HCT116 (cell line): ENCODE results near the gene PRELID2. TPM values are rescaled to one million over a fixed set of nuclear protein-coding genes. Genes with fewer than 3 reads are reported as not detected.

ENCODE experiments used
- ATAC-seq: fragments of 200-7000 bp; cut with Tn5 transposase; 2 replicates; pipeline ENCODE4 v1.9.1; 2020; ENCODE audit warnings: mild to moderate bottlenecking, moderate library complexity
- BruUV-seq: library from RNA; stranded (reverse); fragments of 400-500 nt; replicated peaks from 2 replicates; lab custom pipeline; 2021; lab: Mats Ljungman, UMichigan
- CTCF ChIA-PET: fragments of 300-600 bp; sonication (Branson Sonifier 250); formaldehyde crosslinking; loops from one replicate; lab custom pipeline; 2021; ENCODE audit warnings: antibody characterized with exemption; lab: Charles Lee
- POLR2A ChIA-PET: fragments of 300-600, 350-600 bp; sonication (Branson Sonifier 250); formaldehyde crosslinking; loops from one replicate; lab custom pipeline; 2021; ENCODE audit warnings: antibody characterized with exemption; lab: Charles Lee
- RAD21 ChIA-PET, 2 experiments: fragments of 300-600 bp; sonication (Branson Sonifier 250); formaldehyde crosslinking; loops; one replicate each; lab custom pipeline; 2023; ENCODE audit warnings: low total read pairs in 2 of 2; ENCODE audit not compliant: uncharacterized antibody in 2 of 2, unreplicated experiment in 2 of 2, low non-redundant PET in 1 of 2; lab: Charles Lee
- DNase-seq: peaks from one replicate; pipeline ENCODE4 v3.0.0-alpha.2; 2010; ENCODE audit warnings: low read depth, low spot score
- H2AFZ ChIP-seq: fragments of 200-600 bp; shearing (Covaris generic), sonication (generic); 2 replicates; pipeline ENCODE4 v1.6.1; 2017; ENCODE audit warnings: low read depth, mixed run types, mixed read lengths, antibody characterized with exemption, low read length; ENCODE audit not compliant: poor library complexity, severe bottlenecking
- H3K27ac ChIP-seq: 2 replicates; pipeline ENCODE4 v1.5.1; 2012; ENCODE audit warnings: low read depth, low read length
- H3K27me3 ChIP-seq: fragments of 200-600 bp; sonication (generic); 2 replicates; pipeline ENCODE4 v1.6.1; 2016; ENCODE audit warnings: mixed run types, low read length, mixed read lengths; ENCODE audit not compliant: insufficient read depth
- H3K36me3 ChIP-seq, 2 experiments: fragments of 200-500 bp in 1 of 2; fragments of 200-600 bp in 1 of 2; sonication (Bioruptor generic) in 1 of 2; sonication (generic) in 1 of 2; 2 replicates each; pipeline versions ENCODE4 v1.5.1 to v1.6.1; 2014 to 2016; ENCODE audit warnings: low read length in 2 of 2, inconsistent platforms in 1 of 2, mixed read lengths in 1 of 2, mixed run types in 1 of 2; ENCODE audit not compliant: insufficient read depth in 2 of 2, control insufficient read depth in 1 of 2
- H3K4me1 ChIP-seq, 2 experiments: fragments of 200-600 bp in 1 of 2; sonication (generic) in 1 of 2; 2 replicates each; pipeline versions ENCODE4 v1.5.1 to v1.6.1; 2012 to 2017; ENCODE audit warnings: low read length in 2 of 2, inconsistent platforms in 1 of 2, mild to moderate bottlenecking in 1 of 2, mixed read lengths in 1 of 2, mixed run types in 1 of 2, moderate library complexity in 1 of 2; ENCODE audit not compliant: insufficient read depth in 2 of 2, control insufficient read depth in 1 of 2
- H3K4me2 ChIP-seq: fragments of 200-600 bp; sonication (generic); 2 replicates; pipeline ENCODE4 v1.6.1; 2017; ENCODE audit warnings: mixed run types, low read length, mixed read lengths
- H3K4me3 ChIP-seq, 2 experiments: fragments of 200-600 bp in 1 of 2; sonication (generic) in 1 of 2; replicated peaks in 1 of 2; 2 replicates each; pipeline ENCODE4 v1.5.1; 2011 to 2016; ENCODE audit warnings: low read length in 2 of 2, control low read depth in 1 of 2, low read depth in 1 of 2, mild to moderate bottlenecking in 1 of 2, mixed read lengths in 1 of 2, mixed run types in 1 of 2
- H3K79me2 ChIP-seq: fragments of 200-600 bp; sonication (generic); 2 replicates; pipeline ENCODE4 v1.6.1; 2017; ENCODE audit warnings: mild to moderate bottlenecking, mixed run types, low read length, moderate library complexity, mixed read lengths; ENCODE audit not compliant: insufficient read depth
- H3K9ac ChIP-seq: fragments of 200-600 bp; sonication (generic); 2 replicates; pipeline ENCODE4 v1.6.1; 2016; ENCODE audit warnings: low read length, mixed read lengths
- H3K9me2 ChIP-seq: fragments of 200-600 bp; sonication (generic), shearing (Covaris generic); 2 replicates; pipeline ENCODE4 v1.6.1; 2017; ENCODE audit warnings: mixed run types, mild to moderate bottlenecking, moderate library complexity; ENCODE audit not compliant: insufficient read depth
- H3K9me3 ChIP-seq, 2 experiments: fragments of 200-500 bp in 1 of 2; fragments of 200-600 bp in 1 of 2; sonication (Bioruptor generic) in 1 of 2; sonication (generic) in 1 of 2; 2 replicates each; pipeline ENCODE4 v1.6.1; 2014 to 2017; ENCODE audit warnings: low read length in 2 of 2, mixed read lengths in 2 of 2, inconsistent platforms in 1 of 2, low read depth in 1 of 2, mild to moderate bottlenecking in 1 of 2, mixed run types in 1 of 2, moderate library complexity in 1 of 2; ENCODE audit not compliant: control insufficient read depth in 1 of 2, insufficient read depth in 1 of 2
- H4K20me1 ChIP-seq: fragments of 200-600 bp; sonication (generic), shearing (Covaris generic); 2 replicates; pipeline ENCODE4 v1.6.1; 2017; ENCODE audit warnings: mixed run types, mild to moderate bottlenecking, moderate library complexity; ENCODE audit not compliant: insufficient read depth
- CBX3 ChIP-seq: IDR thresholded peaks from 2 replicates; pipeline ENCODE4 v1.6.1; 2012; ENCODE audit warnings: low read depth
- EGR1 ChIP-seq: IDR thresholded peaks from 2 replicates; pipeline ENCODE4 v1.6.1; 2012; ENCODE audit warnings: low read depth
- ELF1 ChIP-seq: IDR thresholded peaks from 2 replicates; pipeline ENCODE4 v1.6.1; 2012; ENCODE audit warnings: low read depth, borderline replicate concordance
- EZH2 ChIP-seq: fragments of 200-600 bp; sonication (generic); IDR thresholded peaks from 2 replicates; pipeline ENCODE4 v1.6.1; 2017; ENCODE audit warnings: antibody characterized with exemption, mixed run types
- EZH2phosphoT487 ChIP-seq: fragments of 200-600 bp; IDR thresholded peaks from 2 replicates; pipeline ENCODE4 v1.6.1; 2018; ENCODE audit warnings: antibody characterized with exemption, borderline replicate concordance
- FOSL1 ChIP-seq: IDR thresholded peaks from 2 replicates; pipeline ENCODE4 v1.6.1; 2012; ENCODE audit warnings: low read depth
- POLR2A ChIP-seq: IDR thresholded peaks from 2 replicates; pipeline ENCODE4 v1.7.0; 2011; ENCODE audit warnings: borderline replicate concordance; ENCODE audit not compliant: insufficient read depth, insufficient read length; ENCODE audit errors: extremely low read depth
- POLR2AphosphoS5 ChIP-seq: IDR thresholded peaks from 2 replicates; pipeline ENCODE4 v1.6.1; 2011; ENCODE audit warnings: mild to moderate bottlenecking, low read depth, low read length, moderate library complexity
- RAD21 ChIP-seq: IDR thresholded peaks from 2 replicates; pipeline ENCODE4 v1.6.1; 2012; ENCODE audit warnings: low read depth, mild to moderate bottlenecking
- SIN3A ChIP-seq: IDR thresholded peaks from 2 replicates; pipeline ENCODE4 v1.6.1; 2012; ENCODE audit warnings: low read depth
- SP1 ChIP-seq: IDR thresholded peaks from 2 replicates; pipeline ENCODE4 v1.6.1; 2012; ENCODE audit warnings: low read depth
- SRF ChIP-seq: IDR thresholded peaks from 2 replicates; pipeline ENCODE4 v1.6.1; 2012; ENCODE audit warnings: low read depth
- TCF7L2 ChIP-seq: IDR thresholded peaks from 2 replicates; pipeline ENCODE4 v1.7.0; 2011; ENCODE audit warnings: borderline replicate concordance, inconsistent platforms; ENCODE audit not compliant: insufficient read depth, insufficient read length; ENCODE audit errors: extremely low read depth
- YY1 ChIP-seq: IDR thresholded peaks from 2 replicates; pipeline ENCODE4 v1.6.1; 2011; ENCODE audit warnings: low read length, low read depth, moderate library complexity, mild to moderate bottlenecking; ENCODE audit not compliant: insufficient replicate concordance; ENCODE audit errors: extremely low read depth
- ZNF274 ChIP-seq: fragments of 200-500 bp; sonication (Bioruptor generic); IDR thresholded peaks from 2 replicates; pipeline ENCODE4 v1.6.1; 2014; ENCODE audit warnings: mild to moderate bottlenecking, low read depth, low read length, inconsistent platforms
- intact Hi-C: fragments of 100-400 bp; cut with micrococcal nuclease; formaldehyde crosslinking; loops from 2 replicates; pipeline ENCODE4 v1.10.0; 2022
- total RNA-seq: library from RNA; stranded (reverse); gene quantifications from one replicate; pipeline ENCODE4 v1.2.1, GENCODE V29; 2021; ENCODE audit not compliant: unreplicated experiment
- TF ChIP-seq, protein P1 (sequence below), 3 experiments: fragments of 200-600 bp in 1 of 3; sonication (generic) in 1 of 3; IDR thresholded peaks in 2 of 3; conservative IDR thresholded peaks in 1 of 3; 2 replicates each; pipeline ENCODE4 v1.5.1; 2012 to 2017; ENCODE audit warnings: low read depth in 2 of 3, low read length in 2 of 3, antibody characterized with exemption in 1 of 3, borderline replicate concordance in 1 of 3, control low read depth in 1 of 3, mild to moderate bottlenecking in 1 of 3, mixed read lengths in 1 of 3, mixed run types in 1 of 3, moderate library complexity in 1 of 3; ENCODE audit not compliant: insufficient read depth in 1 of 3
- TF ChIP-seq, protein P2 (sequence below): IDR thresholded peaks from 2 replicates; pipeline ENCODE4 v1.6.1; 2012
- TF ChIP-seq, protein P3 (sequence below): IDR thresholded peaks from 2 replicates; pipeline ENCODE4 v1.6.1; 2012
- TF ChIP-seq, protein P4 (sequence below): IDR thresholded peaks from 2 replicates; pipeline ENCODE4 v1.6.1; 2012; ENCODE audit warnings: low read depth

The PRELID2 gene
- total RNA-seq, 1 experiment from 2014 or later, result 20.1 TPM

DNA sequence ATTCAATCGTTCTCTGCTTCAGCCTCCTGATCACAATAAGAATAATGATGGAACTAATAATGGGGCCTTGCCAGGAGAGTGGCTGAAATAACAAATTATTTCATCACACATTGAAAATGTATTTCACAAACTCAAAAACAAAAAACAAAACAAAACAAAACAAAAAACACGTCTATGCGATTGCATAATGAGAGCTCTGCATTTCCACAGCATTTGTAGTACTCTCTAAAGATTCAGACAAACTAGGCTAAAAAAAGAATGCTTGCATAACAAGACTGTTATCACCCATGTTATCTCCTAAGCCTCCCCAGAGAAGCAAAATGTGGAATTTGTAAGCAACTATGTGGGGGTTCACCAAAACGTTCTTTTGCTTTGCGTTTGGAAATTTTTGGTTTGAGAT lies 48.1 kb downstream of the PRELID2 start:
- H3K9ac ChIP-seq, result no peak overlapping the region
- ATAC-seq (no peak), DNase-seq (no peak)
- no peak overlapping the region for H2AFZ ChIP-seq
- H3K4me1 ChIP-seq, result no peaks in the 10 kb centered on the region
- POLR2A ChIA-PET, result no interaction called here
- intact Hi-C loops, result no loop called here
- H3K36me3 ChIP-seq, result no peaks in the 10 kb centered on the region; a peak in 1 of 4 replicates
- no peaks in the 10 kb centered on the region for H3K9me2 ChIP-seq
- CTCF ChIA-PET, result no interaction called here
- no peak overlapping the region for H3K4me2 ChIP-seq
- H3K9me3 ChIP-seq, result no peaks in the 10 kb centered on the region
- BruUV-seq, result no TSS peak
- no peak overlapping the region for H3K4me3 ChIP-seq
- no peak overlapping the region for H3K27ac ChIP-seq
- TF ChIP-seq POLR2A (no peak), EZH2 (no peak), ELF1 (no peak), CBX3 (no peak), POLR2AphosphoS5 (no peak), EGR1 (no peak), TCF7L2 (no peak), ZNF274 (no peak), SP1 (no peak), YY1 (no peak), RAD21 (no peak), SIN3A (no peak), EZH2phosphoT487 (no peak), SRF (no peak), FOSL1 (no peak)
- TF ChIP-seq, protein P1, sequence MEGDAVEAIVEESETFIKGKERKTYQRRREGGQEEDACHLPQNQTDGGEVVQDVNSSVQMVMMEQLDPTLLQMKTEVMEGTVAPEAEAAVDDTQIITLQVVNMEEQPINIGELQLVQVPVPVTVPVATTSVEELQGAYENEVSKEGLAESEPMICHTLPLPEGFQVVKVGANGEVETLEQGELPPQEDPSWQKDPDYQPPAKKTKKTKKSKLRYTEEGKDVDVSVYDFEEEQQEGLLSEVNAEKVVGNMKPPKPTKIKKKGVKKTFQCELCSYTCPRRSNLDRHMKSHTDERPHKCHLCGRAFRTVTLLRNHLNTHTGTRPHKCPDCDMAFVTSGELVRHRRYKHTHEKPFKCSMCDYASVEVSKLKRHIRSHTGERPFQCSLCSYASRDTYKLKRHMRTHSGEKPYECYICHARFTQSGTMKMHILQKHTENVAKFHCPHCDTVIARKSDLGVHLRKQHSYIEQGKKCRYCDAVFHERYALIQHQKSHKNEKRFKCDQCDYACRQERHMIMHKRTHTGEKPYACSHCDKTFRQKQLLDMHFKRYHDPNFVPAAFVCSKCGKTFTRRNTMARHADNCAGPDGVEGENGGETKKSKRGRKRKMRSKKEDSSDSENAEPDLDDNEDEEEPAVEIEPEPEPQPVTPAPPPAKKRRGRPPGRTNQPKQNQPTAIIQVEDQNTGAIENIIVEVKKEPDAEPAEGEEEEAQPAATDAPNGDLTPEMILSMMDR (IDR thresholded peaks at IDR 0.05 in 2 of 3, conservative IDR thresholded peaks at IDR 0.05 in 1 of 3; ENCODE audit: borderline replicate concordance in 1 of 3, insufficient read depth in 1 of 3, low read depth in 2 of 3, low read length in 2 of 3), result no peak
- TF ChIP-seq, protein P2, sequence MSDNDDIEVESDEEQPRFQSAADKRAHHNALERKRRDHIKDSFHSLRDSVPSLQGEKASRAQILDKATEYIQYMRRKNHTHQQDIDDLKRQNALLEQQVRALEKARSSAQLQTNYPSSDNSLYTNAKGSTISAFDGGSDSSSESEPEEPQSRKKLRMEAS, result no peak
- TF ChIP-seq, protein P3, sequence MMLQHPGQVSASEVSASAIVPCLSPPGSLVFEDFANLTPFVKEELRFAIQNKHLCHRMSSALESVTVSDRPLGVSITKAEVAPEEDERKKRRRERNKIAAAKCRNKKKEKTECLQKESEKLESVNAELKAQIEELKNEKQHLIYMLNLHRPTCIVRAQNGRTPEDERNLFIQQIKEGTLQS, result no peak
- TF ChIP-seq, protein P4, sequence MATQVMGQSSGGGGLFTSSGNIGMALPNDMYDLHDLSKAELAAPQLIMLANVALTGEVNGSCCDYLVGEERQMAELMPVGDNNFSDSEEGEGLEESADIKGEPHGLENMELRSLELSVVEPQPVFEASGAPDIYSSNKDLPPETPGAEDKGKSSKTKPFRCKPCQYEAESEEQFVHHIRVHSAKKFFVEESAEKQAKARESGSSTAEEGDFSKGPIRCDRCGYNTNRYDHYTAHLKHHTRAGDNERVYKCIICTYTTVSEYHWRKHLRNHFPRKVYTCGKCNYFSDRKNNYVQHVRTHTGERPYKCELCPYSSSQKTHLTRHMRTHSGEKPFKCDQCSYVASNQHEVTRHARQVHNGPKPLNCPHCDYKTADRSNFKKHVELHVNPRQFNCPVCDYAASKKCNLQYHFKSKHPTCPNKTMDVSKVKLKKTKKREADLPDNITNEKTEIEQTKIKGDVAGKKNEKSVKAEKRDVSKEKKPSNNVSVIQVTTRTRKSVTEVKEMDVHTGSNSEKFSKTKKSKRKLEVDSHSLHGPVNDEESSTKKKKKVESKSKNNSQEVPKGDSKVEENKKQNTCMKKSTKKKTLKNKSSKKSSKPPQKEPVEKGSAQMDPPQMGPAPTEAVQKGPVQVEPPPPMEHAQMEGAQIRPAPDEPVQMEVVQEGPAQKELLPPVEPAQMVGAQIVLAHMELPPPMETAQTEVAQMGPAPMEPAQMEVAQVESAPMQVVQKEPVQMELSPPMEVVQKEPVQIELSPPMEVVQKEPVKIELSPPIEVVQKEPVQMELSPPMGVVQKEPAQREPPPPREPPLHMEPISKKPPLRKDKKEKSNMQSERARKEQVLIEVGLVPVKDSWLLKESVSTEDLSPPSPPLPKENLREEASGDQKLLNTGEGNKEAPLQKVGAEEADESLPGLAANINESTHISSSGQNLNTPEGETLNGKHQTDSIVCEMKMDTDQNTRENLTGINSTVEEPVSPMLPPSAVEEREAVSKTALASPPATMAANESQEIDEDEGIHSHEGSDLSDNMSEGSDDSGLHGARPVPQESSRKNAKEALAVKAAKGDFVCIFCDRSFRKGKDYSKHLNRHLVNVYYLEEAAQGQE, result no peak
- RAD21 ChIA-PET, result no interaction called here
- H3K27me3 ChIP-seq, result no peaks in the 10 kb centered on the region
- no peaks in the 10 kb centered on the region for H4K20me1 ChIP-seq
- no peaks in the 10 kb centered on the region for H3K79me2 ChIP-seq
